Neutrophil (primary cell): Measurements from ENCODE around the gene MADD.

Source experiments
- H3K27ac ChIP-seq: fragments of 200-600 bp; sonication (generic); 2 replicates; pipeline ENCODE4 v1.5.1; 2016; ENCODE audit warnings: mild to moderate bottlenecking, moderate library complexity
- H3K27me3 ChIP-seq: fragments of 200-600 bp; sonication (generic); 2 replicates; pipeline ENCODE4 v1.6.0; 2016; ENCODE audit warnings: mild to moderate bottlenecking
- H3K36me3 ChIP-seq: fragments of 200-600 bp; sonication (generic); 2 replicates; pipeline ENCODE4 v1.5.1; 2017
- H3K4me1 ChIP-seq, 2 experiments: fragments of 200-600 bp in 1 of 2; sonication (generic) in 1 of 2; 1 replicate in 1 of 2; 2 replicates in 1 of 2; pipeline versions ENCODE4 v1.5.1 to v1.6.1; 2013 to 2016; ENCODE audit warnings: low read depth in 1 of 2, low read length in 1 of 2, mild to moderate bottlenecking in 1 of 2, moderate library complexity in 1 of 2; ENCODE audit not compliant: control insufficient read depth in 1 of 2, insufficient read depth in 1 of 2
- H3K4me3 ChIP-seq, 2 experiments: fragments of 200-600 bp in 1 of 2; sonication (generic) in 1 of 2; 1 replicate in 1 of 2; 2 replicates in 1 of 2; pipeline ENCODE4 v1.5.1; 2013 to 2016; ENCODE audit warnings: low read depth in 1 of 2, low read length in 1 of 2, mild to moderate bottlenecking in 1 of 2, moderate library complexity in 1 of 2
- H3K9me3 ChIP-seq: fragments of 200-600 bp; sonication (generic); 2 replicates; pipeline ENCODE4 v1.5.1; 2016
- TF ChIP-seq, protein P1 (sequence below): fragments of 200-600 bp; sonication (generic); IDR thresholded peaks from 2 replicates; pipeline ENCODE4 v1.5.1; 2016; ENCODE audit warnings: antibody characterized with exemption

The MADD gene

DNA sequence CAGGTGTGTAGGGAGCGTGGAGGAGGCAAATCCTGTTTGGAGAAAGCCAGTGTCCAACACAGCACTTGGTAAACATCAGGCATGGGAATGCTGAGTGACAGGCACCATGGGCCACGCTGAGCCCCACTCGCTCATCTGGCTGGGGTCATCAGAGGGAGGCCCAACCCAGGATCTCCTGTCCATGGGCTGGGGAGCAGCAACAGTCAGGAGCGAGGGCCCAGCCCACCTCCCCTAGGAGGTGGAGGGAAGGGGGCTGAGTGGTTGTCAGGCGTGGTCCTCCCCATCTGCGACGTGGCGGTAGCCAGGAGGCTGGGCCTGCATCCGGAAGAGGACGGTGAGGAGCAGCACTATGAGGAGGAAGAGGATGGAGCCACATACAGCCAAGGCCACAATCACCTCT, 30.1 kb upstream of the MADD start:
- H3K4me1 ChIP-seq: no peaks in the 10 kb centered on the region
- H3K9me3 ChIP-seq: no peaks in the 10 kb centered on the region
- peaks cover 84% of the 10 kb centered on the region for H3K36me3 ChIP-seq
- TF ChIP-seq, protein P1, sequence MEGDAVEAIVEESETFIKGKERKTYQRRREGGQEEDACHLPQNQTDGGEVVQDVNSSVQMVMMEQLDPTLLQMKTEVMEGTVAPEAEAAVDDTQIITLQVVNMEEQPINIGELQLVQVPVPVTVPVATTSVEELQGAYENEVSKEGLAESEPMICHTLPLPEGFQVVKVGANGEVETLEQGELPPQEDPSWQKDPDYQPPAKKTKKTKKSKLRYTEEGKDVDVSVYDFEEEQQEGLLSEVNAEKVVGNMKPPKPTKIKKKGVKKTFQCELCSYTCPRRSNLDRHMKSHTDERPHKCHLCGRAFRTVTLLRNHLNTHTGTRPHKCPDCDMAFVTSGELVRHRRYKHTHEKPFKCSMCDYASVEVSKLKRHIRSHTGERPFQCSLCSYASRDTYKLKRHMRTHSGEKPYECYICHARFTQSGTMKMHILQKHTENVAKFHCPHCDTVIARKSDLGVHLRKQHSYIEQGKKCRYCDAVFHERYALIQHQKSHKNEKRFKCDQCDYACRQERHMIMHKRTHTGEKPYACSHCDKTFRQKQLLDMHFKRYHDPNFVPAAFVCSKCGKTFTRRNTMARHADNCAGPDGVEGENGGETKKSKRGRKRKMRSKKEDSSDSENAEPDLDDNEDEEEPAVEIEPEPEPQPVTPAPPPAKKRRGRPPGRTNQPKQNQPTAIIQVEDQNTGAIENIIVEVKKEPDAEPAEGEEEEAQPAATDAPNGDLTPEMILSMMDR: no peak
- H3K27ac ChIP-seq: no peak overlapping the region
- no peak overlapping the region for H3K4me3 ChIP-seq
- H3K27me3 ChIP-seq: no peaks in the 10 kb centered on the region

DNA sequence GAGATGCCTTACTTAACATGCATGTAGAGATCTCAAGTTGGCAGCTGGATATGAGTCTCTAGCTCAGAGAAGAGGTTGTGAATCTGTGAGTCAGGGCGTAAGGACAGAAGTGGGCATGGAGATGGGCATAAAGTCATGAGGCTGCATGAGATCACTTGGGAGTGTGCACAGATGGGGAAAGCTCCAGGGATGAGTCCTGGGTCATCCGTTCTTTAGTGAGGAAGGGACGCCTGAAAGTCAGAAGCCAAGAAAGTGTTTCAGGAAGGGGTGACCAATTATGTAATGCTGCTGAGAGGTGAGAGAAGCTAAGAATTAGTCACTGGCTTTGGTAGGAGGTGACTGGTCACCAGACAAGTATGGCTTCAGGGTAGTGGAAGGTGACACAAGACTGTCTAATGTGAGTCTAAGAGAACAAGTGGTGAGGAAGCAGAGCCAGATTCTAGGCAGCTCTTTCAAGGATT, 28.1 kb upstream of the MADD start:
- H3K36me3 ChIP-seq: peaks cover 87% of the 10 kb centered on the region
- H3K27ac ChIP-seq: no peak overlapping the region
- TF ChIP-seq, protein P1: no peak
- no peaks in the 10 kb centered on the region for H3K27me3 ChIP-seq
- H3K4me1 ChIP-seq: no peaks in the 10 kb centered on the region
- H3K9me3 ChIP-seq: no peaks in the 10 kb centered on the region
- H3K4me3 ChIP-seq: no peak overlapping the region

DNA sequence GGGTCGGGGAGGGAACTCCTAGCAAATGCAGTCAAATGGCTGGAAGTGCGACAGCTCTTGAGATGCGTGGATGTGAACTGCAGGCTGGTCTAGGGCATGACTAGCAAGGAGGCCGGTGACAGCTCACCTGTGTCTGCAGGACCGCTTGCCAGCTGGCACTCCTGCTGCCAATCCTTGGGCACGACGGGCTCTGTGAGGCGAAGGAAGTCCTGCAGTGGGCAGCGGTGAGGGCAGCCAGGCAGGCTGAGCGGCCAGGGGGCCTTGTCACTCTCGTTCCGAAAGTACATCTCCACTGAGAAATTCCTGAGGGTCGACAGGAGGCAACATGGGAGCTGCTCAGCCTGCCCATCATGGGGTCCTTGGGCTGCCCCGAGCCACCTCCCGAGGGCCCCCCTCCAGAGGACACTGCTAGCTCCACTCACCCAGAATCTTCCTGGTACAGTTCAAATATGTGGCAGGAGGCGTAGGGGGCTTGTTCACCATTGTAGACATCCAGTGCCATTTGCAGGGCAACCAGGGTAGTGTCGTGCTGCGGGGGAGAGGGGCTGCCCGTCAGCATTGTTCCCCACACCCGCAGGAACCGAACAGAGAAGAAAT, 27.2 kb upstream of the MADD start:
- no peaks in the 10 kb centered on the region for H3K27me3 ChIP-seq
- peaks cover 84% of the 10 kb centered on the region for H3K36me3 ChIP-seq
- peaks cover 0 to 3% of the 10 kb centered on the region in 2 experiments for H3K4me1 ChIP-seq
- H3K4me3 ChIP-seq: no peak overlapping the region
- no peak overlapping the region for H3K27ac ChIP-seq
- TF ChIP-seq, protein P1: no peak
- no peaks in the 10 kb centered on the region for H3K9me3 ChIP-seq

DNA sequence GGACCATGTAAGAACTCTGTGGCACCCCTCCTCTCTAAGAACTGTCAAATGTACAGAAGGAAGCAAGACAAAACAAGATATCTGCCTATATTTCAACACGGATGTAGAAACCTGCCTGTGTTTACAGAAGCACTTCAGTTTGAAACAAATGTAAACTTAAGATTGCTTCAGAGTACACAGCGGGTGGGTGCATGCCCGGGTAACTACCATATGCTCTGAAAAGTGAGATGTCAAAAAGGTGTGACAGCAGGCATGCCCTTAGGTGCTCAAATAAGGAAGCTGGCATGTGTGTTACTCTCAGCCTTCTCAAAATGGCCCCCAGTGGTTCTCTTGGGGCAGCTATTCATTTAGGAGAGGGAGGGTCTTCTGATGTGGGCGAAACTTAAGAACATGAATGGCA, 26.5 kb upstream of the MADD start:
- peaks cover 76% of the 10 kb centered on the region for H3K36me3 ChIP-seq
- TF ChIP-seq, protein P1: no peak

DNA sequence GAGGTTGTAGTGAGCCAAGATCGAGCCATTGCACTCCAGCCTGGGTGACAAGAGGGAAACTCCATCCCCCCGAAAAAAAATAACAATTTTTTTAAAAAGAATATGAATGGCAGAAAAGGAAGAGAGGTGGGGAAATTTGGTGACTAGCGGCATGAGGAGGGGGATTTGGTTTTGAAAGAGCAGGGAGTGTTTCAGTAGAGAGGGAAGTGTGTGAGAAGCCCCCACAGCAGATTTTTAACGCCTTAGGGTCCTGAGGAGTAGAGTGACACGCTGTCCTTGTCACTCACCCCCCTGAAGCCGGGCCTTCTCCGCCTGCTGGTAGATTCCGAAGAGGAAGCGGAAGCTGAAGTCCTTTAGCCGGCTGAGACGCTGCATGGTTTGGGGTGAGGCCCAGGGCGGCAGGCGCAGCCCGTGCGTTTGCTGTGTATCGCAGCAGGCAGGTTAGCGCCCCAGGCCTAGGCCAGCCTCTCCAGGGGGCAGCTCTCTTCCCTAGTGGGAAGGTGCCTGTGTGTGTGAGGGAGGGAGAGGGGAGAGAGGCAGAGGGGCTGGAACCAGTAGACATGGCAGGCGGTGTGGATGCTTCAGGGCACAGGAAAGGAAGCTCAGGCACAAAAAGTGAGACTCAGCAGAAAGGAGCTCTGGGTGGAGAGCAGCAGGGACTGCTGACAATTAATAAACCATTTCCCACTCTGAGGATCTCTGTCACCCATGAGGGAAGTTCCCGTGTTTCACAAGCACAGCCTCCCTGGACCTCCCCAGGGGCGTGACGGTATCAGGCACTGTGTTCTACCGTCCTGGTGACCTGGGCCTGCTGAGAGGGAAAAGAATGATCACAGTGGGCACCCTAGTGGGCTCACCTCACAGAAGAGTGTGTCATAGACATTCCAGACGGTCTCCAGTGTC, 25.2 kb upstream of the MADD start:
- peaks cover 64% of the 10 kb centered on the region for H3K36me3 ChIP-seq
- no peaks in the 10 kb centered on the region for H3K27me3 ChIP-seq
- TF ChIP-seq, protein P1: no peak
- H3K4me3 ChIP-seq: no peak overlapping the region
- H3K4me1 ChIP-seq: peaks cover 15 to 19% of the 10 kb centered on the region in 2 experiments
- no peak overlapping the region for H3K27ac ChIP-seq
- H3K9me3 ChIP-seq: no peaks in the 10 kb centered on the region

More for the DNA sequence above, 26.5 kb upstream of the MADD start:
- no peaks in the 10 kb centered on the region for H3K9me3 ChIP-seq
- H3K4me3 ChIP-seq: no peak overlapping the region
- no peak overlapping the region for H3K27ac ChIP-seq
- no peaks in the 10 kb centered on the region for H3K27me3 ChIP-seq
- H3K4me1 ChIP-seq: peaks cover 8 to 10% of the 10 kb centered on the region in 2 experiments
